SK-N-SH (cell line): ENCODE measurements around the gene SLC8A1. TPM values are rescaled to one million over a fixed set of nuclear protein-coding genes. Genes with fewer than 3 reads are reported as not detected.

Experiments used
- CTCF ChIA-PET: fragments of 300-600, 350-600 bp; formaldehyde crosslinking; extraction: SDS; loops from one replicate; lab custom pipeline; 2021; lab: Yijun Ruan, JAX
- POLR2A ChIA-PET: fragments of 350-600 bp; sonication (Branson Sonifier 250); formaldehyde crosslinking; extraction: SDS; loops from one replicate; lab custom pipeline; 2020; ENCODE audit warnings: antibody characterized with exemption, inconsistent platforms; lab: Yijun Ruan, JAX
- DNase-seq: peaks from one replicate; pipeline ENCODE4 v3.0.0; 2012
- H2AFZ ChIP-seq: fragments of 200-600 bp; sonication (generic); 2 replicates; pipeline ENCODE4 v1.8.1; 2016; ENCODE audit warnings: antibody characterized with exemption, mild to moderate bottlenecking, low read depth
- H3F3A ChIP-seq: fragments of 200-600 bp; sonication (generic); replicated peaks from 2 replicates; pipeline ENCODE3; 2016; ENCODE audit warnings: antibody characterized with exemption, mild to moderate bottlenecking; ENCODE audit not compliant: insufficient read depth
- H3K27ac ChIP-seq, 2 experiments: fragments of 200-500 bp in 1 of 2; fragments of 200-600 bp in 1 of 2; sonication (Bioruptor generic) in 1 of 2; sonication (generic), shearing (Covaris generic) in 1 of 2; 2 replicates each; pipeline versions ENCODE4 v1.5.1 to v1.6.1; 2014 to 2016; ENCODE audit warnings: low read depth in 2 of 2, inconsistent platforms in 1 of 2, low read length in 1 of 2, mild to moderate bottlenecking in 1 of 2, mixed read lengths in 1 of 2
- H3K27me3 ChIP-seq: fragments of 200-600 bp; sonication (generic), shearing (Covaris generic); 2 replicates; pipeline ENCODE4 v1.6.1; 2016; ENCODE audit warnings: mixed run types; ENCODE audit not compliant: insufficient read depth
- H3K36me3 ChIP-seq, 2 experiments: fragments of 200-500 bp in 1 of 2; fragments of 200-600 bp in 1 of 2; sonication (Bioruptor generic) in 1 of 2; sonication (generic) in 1 of 2; replicated peaks in 1 of 2; 2 replicates each; pipeline versions ENCODE3 to v1.5.1; 2014 to 2016; ENCODE audit warnings: low read length in 1 of 2, mild to moderate bottlenecking in 1 of 2; ENCODE audit not compliant: insufficient read depth in 2 of 2, control insufficient read depth in 1 of 2
- H3K4me1 ChIP-seq, 2 experiments: fragments of 200-500 bp in 1 of 2; fragments of 200-600 bp in 1 of 2; sonication (Bioruptor generic) in 1 of 2; sonication (generic), shearing (Covaris generic) in 1 of 2; 2 replicates each; pipeline versions ENCODE4 v1.5.1 to v1.6.1; 2014 to 2016; ENCODE audit warnings: low read depth in 1 of 2, low read length in 1 of 2, mixed run types in 1 of 2; ENCODE audit not compliant: insufficient read depth in 2 of 2, control insufficient read depth in 1 of 2
- H3K4me2 ChIP-seq: fragments of 200-600 bp; sonication (generic), shearing (Covaris generic); 2 replicates; pipeline ENCODE4 v1.6.1; 2017; ENCODE audit warnings: mixed run types
- H3K4me3 ChIP-seq, 2 experiments: fragments of 200-500 bp in 1 of 2; fragments of 200-600 bp in 1 of 2; sonication (Bioruptor generic) in 1 of 2; sonication (generic), shearing (Covaris generic) in 1 of 2; 2 replicates each; pipeline versions ENCODE4 v1.5.1 to v1.8.1; 2014 to 2016; ENCODE audit warnings: low read depth in 2 of 2, inconsistent platforms in 1 of 2, low read length in 1 of 2, mild to moderate bottlenecking in 1 of 2, mixed read lengths in 1 of 2, moderate library complexity in 1 of 2
- H3K79me2 ChIP-seq: fragments of 200-600 bp; sonication (generic); 2 replicates; pipeline ENCODE4 v1.8.1; 2017; ENCODE audit warnings: mild to moderate bottlenecking; ENCODE audit not compliant: insufficient read depth
- H3K9ac ChIP-seq: fragments of 200-600 bp; sonication (generic); 2 replicates; pipeline ENCODE4 v1.6.1; 2017; ENCODE audit warnings: mixed run types
- H3K9me2 ChIP-seq: fragments of 200-600 bp; sonication (generic); 2 replicates; pipeline ENCODE4 v1.6.1; 2017; ENCODE audit warnings: mixed run types
- H3K9me3 ChIP-seq: fragments of 200-600 bp; sonication (generic); 2 replicates; pipeline ENCODE4 v1.6.1; 2017; ENCODE audit warnings: mixed run types, mild to moderate bottlenecking, moderate library complexity
- H4K20me1 ChIP-seq: fragments of 200-600 bp; sonication (generic); 2 replicates; pipeline ENCODE4 v1.6.1; 2017; ENCODE audit warnings: mild to moderate bottlenecking, mixed run types; ENCODE audit not compliant: insufficient read depth
- EP300 ChIP-seq, 2 experiments: IDR thresholded peaks; 2 replicates each; pipeline versions ENCODE4 v1.4.0 to v1.6.1; 2012; ENCODE audit warnings: borderline replicate concordance in 1 of 2, low read depth in 1 of 2, low read length in 1 of 2
- FOXM1 ChIP-seq: IDR thresholded peaks from 2 replicates; pipeline ENCODE4 v1.4.0; 2012; ENCODE audit warnings: low read depth, mild to moderate bottlenecking
- GATA2 ChIP-seq: sonication (generic); formaldehyde crosslinking; IDR thresholded peaks from 2 replicates; pipeline ENCODE4 v1.5.0; 2020; ENCODE audit warnings: mild to moderate bottlenecking, missing genetic modification reagents
- MXI1 ChIP-seq: IDR thresholded peaks from 2 replicates; pipeline ENCODE4 v1.6.1; 2012; ENCODE audit warnings: mild to moderate bottlenecking, low read depth, low read length, improper control_type of control experiment
- NRF1 ChIP-seq: IDR thresholded peaks from 2 replicates; pipeline ENCODE4 v1.6.1; 2012; ENCODE audit warnings: low read depth, mild to moderate bottlenecking, low read length
- SIN3A ChIP-seq: IDR thresholded peaks from 2 replicates; pipeline ENCODE4 v1.6.1; 2012; ENCODE audit warnings: low read depth, mild to moderate bottlenecking, low read length, moderate library complexity, borderline replicate concordance
- TEAD4 ChIP-seq: IDR thresholded peaks from 2 replicates; pipeline ENCODE4 v1.4.0; 2012; ENCODE audit warnings: mild to moderate bottlenecking, borderline replicate concordance; ENCODE audit not compliant: insufficient read depth
- USF1 ChIP-seq: IDR thresholded peaks from 2 replicates; pipeline ENCODE4 v1.4.0; 2012; ENCODE audit warnings: low read depth, borderline replicate concordance
- YY1 ChIP-seq: IDR thresholded peaks from 2 replicates; pipeline ENCODE4 v1.4.0; 2012; ENCODE audit warnings: low read depth, mild to moderate bottlenecking
- ZBTB33 ChIP-seq: IDR thresholded peaks from 2 replicates; pipeline ENCODE4 v1.4.0; 2012; ENCODE audit warnings: low read depth, borderline replicate concordance
- WGBS: methylation state at CpG from one replicate; pipeline ENCODE4 v1.1.6; 2017; ENCODE audit warnings: low lambda C conversion rate; 5-methylcytosine and 5-hydroxymethylcytosine counted together
- polyA plus RNA-seq, 3 experiments: library from polyadenylated mRNA; depleted of rRNA; stranded (reverse); fragments of >200 nt; gene quantifications; 2 replicates each; pipeline ENCODE4 v1.2.3, GENCODE V29; 2012
- TF ChIP-seq, protein P1 (sequence below): fragments of 150-350 bp; IDR thresholded peaks from 2 replicates; pipeline ENCODE4 v1.6.1; 2016; ENCODE audit warnings: mild to moderate bottlenecking, low read depth, low read length
- TF ChIP-seq, protein P2 (sequence below): fragments of 150-350 bp; IDR thresholded peaks from 2 replicates; pipeline ENCODE4 v1.6.1; 2017; ENCODE audit warnings: antibody characterized with exemption, low read length, low read depth, borderline replicate concordance
- TF ChIP-seq, protein P3 (sequence below): IDR thresholded peaks from 2 replicates; pipeline ENCODE4; 2012
- TF ChIP-seq, protein P4 (sequence below): IDR thresholded peaks from 2 replicates; pipeline ENCODE4 v1.6.1; 2012; ENCODE audit warnings: mild to moderate bottlenecking, low read depth, low read length, moderate library complexity

SLC8A1 gene
- polyA plus RNA-seq, 1 of the 3 experiments (the other 2 are of a cell fraction): 3.2 TPM

DNA sequence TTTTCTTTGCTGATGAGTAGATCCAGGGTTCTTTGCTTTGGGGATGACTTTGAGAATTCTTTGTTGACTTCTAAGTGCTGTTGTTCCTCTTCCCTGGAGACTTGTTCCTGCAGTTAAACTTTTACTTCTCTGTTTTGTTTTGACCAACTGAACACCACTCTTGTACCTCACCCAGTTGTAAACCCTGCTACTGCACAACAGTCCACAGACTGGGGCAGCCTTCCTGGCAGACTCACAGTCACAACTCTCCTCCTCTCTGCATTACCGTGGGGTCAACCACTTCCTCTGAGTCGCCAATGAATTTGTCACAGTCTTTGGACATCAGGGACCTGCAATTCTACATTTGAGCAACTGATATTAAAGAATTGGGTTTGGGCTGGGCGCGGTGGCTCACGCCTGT is 3.8 kb upstream of the SLC8A1 start:
- no peaks in the 10 kb centered on the region for H3K36me3 ChIP-seq
- no peak for TF ChIP-seq USF1
- no peak for TF ChIP-seq ZBTB33
- TF ChIP-seq, protein P1, sequence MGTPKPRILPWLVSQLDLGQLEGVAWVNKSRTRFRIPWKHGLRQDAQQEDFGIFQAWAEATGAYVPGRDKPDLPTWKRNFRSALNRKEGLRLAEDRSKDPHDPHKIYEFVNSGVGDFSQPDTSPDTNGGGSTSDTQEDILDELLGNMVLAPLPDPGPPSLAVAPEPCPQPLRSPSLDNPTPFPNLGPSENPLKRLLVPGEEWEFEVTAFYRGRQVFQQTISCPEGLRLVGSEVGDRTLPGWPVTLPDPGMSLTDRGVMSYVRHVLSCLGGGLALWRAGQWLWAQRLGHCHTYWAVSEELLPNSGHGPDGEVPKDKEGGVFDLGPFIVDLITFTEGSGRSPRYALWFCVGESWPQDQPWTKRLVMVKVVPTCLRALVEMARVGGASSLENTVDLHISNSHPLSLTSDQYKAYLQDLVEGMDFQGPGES: no peak
- TF ChIP-seq, protein P2, sequence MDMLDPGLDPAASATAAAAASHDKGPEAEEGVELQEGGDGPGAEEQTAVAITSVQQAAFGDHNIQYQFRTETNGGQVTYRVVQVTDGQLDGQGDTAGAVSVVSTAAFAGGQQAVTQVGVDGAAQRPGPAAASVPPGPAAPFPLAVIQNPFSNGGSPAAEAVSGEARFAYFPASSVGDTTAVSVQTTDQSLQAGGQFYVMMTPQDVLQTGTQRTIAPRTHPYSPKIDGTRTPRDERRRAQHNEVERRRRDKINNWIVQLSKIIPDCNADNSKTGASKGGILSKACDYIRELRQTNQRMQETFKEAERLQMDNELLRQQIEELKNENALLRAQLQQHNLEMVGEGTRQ: no peak
- TF ChIP-seq MXI1: no peak
- TF ChIP-seq SIN3A: no peak
- TF ChIP-seq TEAD4: no peak
- no peak for TF ChIP-seq GATA2
- no peak for TF ChIP-seq NRF1
- TF ChIP-seq FOXM1: no peak
- TF ChIP-seq EP300 (IDR thresholded peaks at IDR 0.05; ENCODE audit: borderline replicate concordance in 1 of 2, low read depth in 1 of 2, low read length in 1 of 2): no peak
- no peak for TF ChIP-seq YY1
- TF ChIP-seq, protein P3, sequence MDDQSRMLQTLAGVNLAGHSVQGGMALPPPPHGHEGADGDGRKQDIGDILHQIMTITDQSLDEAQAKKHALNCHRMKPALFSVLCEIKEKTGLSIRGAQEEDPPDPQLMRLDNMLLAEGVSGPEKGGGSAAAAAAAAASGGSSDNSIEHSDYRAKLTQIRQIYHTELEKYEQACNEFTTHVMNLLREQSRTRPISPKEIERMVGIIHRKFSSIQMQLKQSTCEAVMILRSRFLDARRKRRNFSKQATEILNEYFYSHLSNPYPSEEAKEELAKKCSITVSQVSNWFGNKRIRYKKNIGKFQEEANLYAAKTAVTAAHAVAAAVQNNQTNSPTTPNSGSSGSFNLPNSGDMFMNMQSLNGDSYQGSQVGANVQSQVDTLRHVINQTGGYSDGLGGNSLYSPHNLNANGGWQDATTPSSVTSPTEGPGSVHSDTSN: no peak
- TF ChIP-seq, protein P4, sequence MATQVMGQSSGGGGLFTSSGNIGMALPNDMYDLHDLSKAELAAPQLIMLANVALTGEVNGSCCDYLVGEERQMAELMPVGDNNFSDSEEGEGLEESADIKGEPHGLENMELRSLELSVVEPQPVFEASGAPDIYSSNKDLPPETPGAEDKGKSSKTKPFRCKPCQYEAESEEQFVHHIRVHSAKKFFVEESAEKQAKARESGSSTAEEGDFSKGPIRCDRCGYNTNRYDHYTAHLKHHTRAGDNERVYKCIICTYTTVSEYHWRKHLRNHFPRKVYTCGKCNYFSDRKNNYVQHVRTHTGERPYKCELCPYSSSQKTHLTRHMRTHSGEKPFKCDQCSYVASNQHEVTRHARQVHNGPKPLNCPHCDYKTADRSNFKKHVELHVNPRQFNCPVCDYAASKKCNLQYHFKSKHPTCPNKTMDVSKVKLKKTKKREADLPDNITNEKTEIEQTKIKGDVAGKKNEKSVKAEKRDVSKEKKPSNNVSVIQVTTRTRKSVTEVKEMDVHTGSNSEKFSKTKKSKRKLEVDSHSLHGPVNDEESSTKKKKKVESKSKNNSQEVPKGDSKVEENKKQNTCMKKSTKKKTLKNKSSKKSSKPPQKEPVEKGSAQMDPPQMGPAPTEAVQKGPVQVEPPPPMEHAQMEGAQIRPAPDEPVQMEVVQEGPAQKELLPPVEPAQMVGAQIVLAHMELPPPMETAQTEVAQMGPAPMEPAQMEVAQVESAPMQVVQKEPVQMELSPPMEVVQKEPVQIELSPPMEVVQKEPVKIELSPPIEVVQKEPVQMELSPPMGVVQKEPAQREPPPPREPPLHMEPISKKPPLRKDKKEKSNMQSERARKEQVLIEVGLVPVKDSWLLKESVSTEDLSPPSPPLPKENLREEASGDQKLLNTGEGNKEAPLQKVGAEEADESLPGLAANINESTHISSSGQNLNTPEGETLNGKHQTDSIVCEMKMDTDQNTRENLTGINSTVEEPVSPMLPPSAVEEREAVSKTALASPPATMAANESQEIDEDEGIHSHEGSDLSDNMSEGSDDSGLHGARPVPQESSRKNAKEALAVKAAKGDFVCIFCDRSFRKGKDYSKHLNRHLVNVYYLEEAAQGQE: no peak
- H4K20me1 ChIP-seq: no peaks in the 10 kb centered on the region
- H2AFZ ChIP-seq: no peak overlapping the region
- DNase-seq: no peak
- no peaks in the 10 kb centered on the region for H3K9me3 ChIP-seq
- H3K4me3 ChIP-seq: no peak overlapping the region
- H3K9me2 ChIP-seq: no peaks in the 10 kb centered on the region
- ChIA-PET CTCF (interaction anchor here (0.8 to 1.2 kb wide), 2 partner anchors 33 to 542 kb away, joined by 3 to 4 read pairs; no protein-coding TSS in a partner anchor), POLR2A (no interaction called here)
- WGBS: 84% methylated on average over 5 of the region's 5 CpGs
- H3K4me2 ChIP-seq: no peak overlapping the region
- H3F3A ChIP-seq: peaks cover 11% of the 10 kb centered on the region
- H3K9ac ChIP-seq: no peak overlapping the region
- H3K79me2 ChIP-seq: no peaks in the 10 kb centered on the region
- H3K27me3 ChIP-seq: no peaks in the 10 kb centered on the region
- H3K4me1 ChIP-seq: peaks cover 0 to 26% of the 10 kb centered on the region in 2 experiments; a peak in 3 of 4 replicates
- no peak overlapping the region for H3K27ac ChIP-seq
